Keratinocyte (primary cell): ENCODE data around the gene SAMD5.

ENCODE experiments used
- EZH2 ChIP-seq: IDR thresholded peaks from one replicate; pipeline ENCODE4 v1.6.1; 2012; ENCODE audit warnings: inconsistent platforms, mild to moderate bottlenecking, low read length, moderate library complexity
- TF ChIP-seq, protein P1 (sequence below), 3 experiments: IDR thresholded peaks in 1 of 3; conservative IDR thresholded peaks in 1 of 3; optimal IDR thresholded peaks in 1 of 3; 2 replicates in 2 of 3; 3 replicates in 1 of 3; pipeline versions ENCODE3 to v1.5.1; 2011; ENCODE audit warnings: low read length in 3 of 3, mild to moderate bottlenecking in 3 of 3, moderate library complexity in 2 of 3, control low read depth in 1 of 3, inconsistent platforms in 1 of 3; ENCODE audit not compliant: insufficient read depth in 2 of 3; ENCODE audit errors: extremely low read depth in 1 of 3

DNA sequence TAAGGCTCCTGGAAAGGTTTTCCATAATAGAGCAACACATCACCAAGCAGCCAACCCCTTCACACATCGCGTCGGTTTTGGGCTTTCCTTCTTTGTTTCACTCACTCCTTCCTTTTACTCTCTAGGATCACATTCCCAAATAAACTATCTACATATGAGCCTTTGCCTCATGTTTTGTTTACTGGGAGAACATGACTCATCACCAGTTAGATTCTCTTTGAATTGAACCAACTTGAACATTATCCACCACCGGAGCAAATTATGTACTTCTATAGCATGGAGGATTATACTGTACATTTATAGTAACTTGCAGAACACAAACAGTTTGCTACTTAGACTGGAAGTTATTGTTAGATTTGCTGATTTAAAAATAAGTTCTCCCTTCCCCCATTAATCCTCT lies 41.0 kb downstream of the SAMD5 start:
- TF ChIP-seq, protein P1, sequence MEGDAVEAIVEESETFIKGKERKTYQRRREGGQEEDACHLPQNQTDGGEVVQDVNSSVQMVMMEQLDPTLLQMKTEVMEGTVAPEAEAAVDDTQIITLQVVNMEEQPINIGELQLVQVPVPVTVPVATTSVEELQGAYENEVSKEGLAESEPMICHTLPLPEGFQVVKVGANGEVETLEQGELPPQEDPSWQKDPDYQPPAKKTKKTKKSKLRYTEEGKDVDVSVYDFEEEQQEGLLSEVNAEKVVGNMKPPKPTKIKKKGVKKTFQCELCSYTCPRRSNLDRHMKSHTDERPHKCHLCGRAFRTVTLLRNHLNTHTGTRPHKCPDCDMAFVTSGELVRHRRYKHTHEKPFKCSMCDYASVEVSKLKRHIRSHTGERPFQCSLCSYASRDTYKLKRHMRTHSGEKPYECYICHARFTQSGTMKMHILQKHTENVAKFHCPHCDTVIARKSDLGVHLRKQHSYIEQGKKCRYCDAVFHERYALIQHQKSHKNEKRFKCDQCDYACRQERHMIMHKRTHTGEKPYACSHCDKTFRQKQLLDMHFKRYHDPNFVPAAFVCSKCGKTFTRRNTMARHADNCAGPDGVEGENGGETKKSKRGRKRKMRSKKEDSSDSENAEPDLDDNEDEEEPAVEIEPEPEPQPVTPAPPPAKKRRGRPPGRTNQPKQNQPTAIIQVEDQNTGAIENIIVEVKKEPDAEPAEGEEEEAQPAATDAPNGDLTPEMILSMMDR (optimal IDR thresholded peaks at IDR 0.05 in 1 of 3, IDR thresholded peaks at IDR 0.05 in 1 of 3, conservative IDR thresholded peaks at IDR 0.05 in 1 of 3; ENCODE audit: extremely low read depth in 1 of 3, insufficient read depth in 2 of 3, low read length in 3 of 3): no peak
- no peak for TF ChIP-seq EZH2
